ENCODE results near the gene CRTC1. TPM values are rescaled to one million over a fixed set of nuclear protein-coding genes. Genes with fewer than 3 reads are reported as not detected.

Gene CRTC1
- total and polyA plus RNA-seq, 7 donors, result 4.5 to 12.5 (median 8.1) TPM

- Histone ChIP-seq H3K36me3 (ENCODE audit: insufficient read depth in 1 of 2, low read depth in 1 of 2) (no peaks in the 10 kb centered on the region), H3K27me3 (ENCODE audit: insufficient read depth in 3 of 3, low read length in 2 of 3) (no peaks in the 10 kb centered on the region), H3K9me3 (no peaks in the 10 kb centered on the region), H3K4me3 (no peak overlapping the region), H3K4me1 (no peaks in the 10 kb centered on the region), H3K27ac (no peak overlapping the region)
- 77 to 84% (median 78%) methylated on average over 14 of the region's 14 CpGs for WGBS, 3 donors
- no peak for DNase-seq
- TF ChIP-seq CTCF (IDR thresholded peaks at IDR 0.05), result no peak
- intact Hi-C loops (cut with DNase I), result no loop called here
- no peak for ATAC-seq
These were observed 95.5 kb downstream of the CRTC1 start for GRCh38 chr19:18778826-18779495.

- Histone ChIP-seq H3K4me1 (no peaks in the 10 kb centered on the region), H3K9me3 (no peaks in the 10 kb centered on the region), H3K36me3 (ENCODE audit: insufficient read depth in 1 of 2, low read depth in 1 of 2) (no peaks in the 10 kb centered on the region), H3K27ac (no peak overlapping the region), H3K27me3 (ENCODE audit: insufficient read depth in 3 of 3, low read length in 2 of 3) (no peaks in the 10 kb centered on the region), H3K4me3 (no peak overlapping the region)
- TF ChIP-seq CTCF (IDR thresholded peaks at IDR 0.05), result no peak
- WGBS, 3 donors, result 84 to 92% (median 89%) methylated on average over 17 of the region's 17 CpGs
- intact Hi-C loops (cut with DNase I), result no loop called here
- ATAC-seq (no peak), DNase-seq (no peak)
These were observed 96.6 kb downstream of the CRTC1 start for GRCh38 chr19:18780081-18780480.

- WGBS, 3 donors, result 77 to 82% (median 78%) methylated on average over 10 of the region's 10 CpGs
- Histone ChIP-seq H3K27ac (no peak overlapping the region), H3K27me3 (ENCODE audit: insufficient read depth in 3 of 3, low read length in 2 of 3) (peaks cover 0 to 3% (median 0%) of the 10 kb centered on the region in 3 donors), H3K4me1 (no peaks in the 10 kb centered on the region), H3K4me3 (no peak overlapping the region), H3K36me3 (ENCODE audit: insufficient read depth in 1 of 2, low read depth in 1 of 2) (no peaks in the 10 kb centered on the region), H3K9me3 (no peaks in the 10 kb centered on the region)
- no peak for ATAC-seq
- intact Hi-C loops (cut with DNase I), result no loop called here
- no peak for DNase-seq
- TF ChIP-seq CTCF (IDR thresholded peaks at IDR 0.05), result no peak
These were observed 97.2 kb downstream of the CRTC1 start for GRCh38 chr19:18780631-18781030.

- TF ChIP-seq CTCF (IDR thresholded peaks at IDR 0.05), result no peak
- Histone ChIP-seq H3K4me1 (no peaks in the 10 kb centered on the region), H3K9me3 (no peaks in the 10 kb centered on the region), H3K27me3 (ENCODE audit: insufficient read depth in 3 of 3, low read length in 2 of 3) (peaks cover 0 to 8% (median 1%) of the 10 kb centered on the region in 3 donors), H3K4me3 (no peak overlapping the region), H3K36me3 (ENCODE audit: insufficient read depth in 1 of 2, low read depth in 1 of 2) (no peaks in the 10 kb centered on the region), H3K27ac (no peak overlapping the region)
- intact Hi-C loops (cut with DNase I), result no loop called here
- ATAC-seq (no peak), DNase-seq (no peak)
- WGBS, 3 donors, result 87 to 90% (median 90%) methylated on average over 11 to 14 of the region's 14 CpGs
These were observed 97.6 kb downstream of the CRTC1 start for GRCh38 chr19:18781047-18781600.

Data from psoas muscle (tissue), 8 donors.